Testis (tissue), 5 donors: ENCODE results near the gene PCBP2. TPM values are rescaled to one million over a fixed set of nuclear protein-coding genes. Genes with fewer than 3 reads are reported as not detected.
A peak's percentile ranks its signal among the peaks of the same experiment; 100 is the strongest.
"Not testable (repeated sequence)": the region's sequence is repeated elsewhere in the genome, so short reads cannot be mapped to it uniquely, and the experiment has no call there.

ENCODE experiments used
- DNase-seq: peaks from one replicate; pipeline ENCODE4 v3.0.0-alpha.2; 2019
- H3K27ac ChIP-seq, 2 donors: fragments of 200-600 bp; sonication (generic); one replicate each; pipeline ENCODE4 v1.5.1; 2019
- H3K27me3 ChIP-seq: fragments of 200-600 bp; sonication (generic); one replicate; pipeline ENCODE4 v1.5.1; 2019
- H3K36me3 ChIP-seq: fragments of 200-600 bp; sonication (generic); one replicate; pipeline ENCODE4 v1.5.1; 2017; ENCODE audit warnings: low read depth; ENCODE audit errors: missing control alignments
- H3K4me1 ChIP-seq: fragments of 200-600 bp; sonication (generic); one replicate; pipeline ENCODE4 v1.5.1; 2019
- H3K4me3 ChIP-seq, 2 donors: fragments of 200-600 bp; sonication (generic); one replicate each; pipeline ENCODE4 v1.5.1; 2017 to 2019
- H3K9me3 ChIP-seq: fragments of 200-600 bp; sonication (generic); one replicate; pipeline ENCODE4 v1.5.1; 2017
- POLR2A ChIP-seq: fragments of 450-650 bp; IDR thresholded peaks from one replicate; pipeline ENCODE4 v1.6.1; 2017; ENCODE audit warnings: antibody characterized with exemption, mild to moderate bottlenecking, moderate library complexity
- WGBS, 2 donors: methylation state at CpG; one replicate each; pipeline ENCODE4 v1.1.5; 2018; 5-methylcytosine and 5-hydroxymethylcytosine counted together
- intact Hi-C: fragments of 100-400 bp; cut with DNase I; formaldehyde crosslinking; loops from one replicate; pipeline ENCODE4 v1.15.1; 2023; ENCODE audit warnings: low total_unique reads
- long read RNA-seq, 2 donors: transcript quantifications; one replicate each; lab custom pipeline, GENCODE V29; 2026
- polyA plus RNA-seq: library from polyadenylated mRNA; stranded (reverse); fragments of 350-450 nt; fragmentation: Illumina TruSeq; extraction: RNeasy Lipid Tissue Mini Kit (QIAGEN cat#74804); gene quantifications from one replicate; pipeline ENCODE4 v1.2.3, GENCODE V29; 2014; ENCODE audit warnings: low read depth, low replicate concordance; ENCODE audit not compliant: insufficient read depth
- total RNA-seq, 2 donors: library from RNA; depleted of rRNA; stranded (reverse); fragments of >200 nt; gene quantifications; one replicate each; pipeline ENCODE4 v1.2.3, GENCODE V29; 2016
- TF ChIP-seq, protein P1 (sequence below), 3 experiments: fragments of 450-650 bp in 2 of 3; fragments of 200-600 bp in 1 of 3; sonication (generic) in 1 of 3; IDR thresholded peaks; one replicate each; pipeline ENCODE4 v1.5.1; 2016 to 2019; ENCODE audit warnings: antibody characterized with exemption in 3 of 3, mild to moderate bottlenecking in 2 of 3, moderate library complexity in 1 of 3

PCBP2 gene
- total RNA-seq (100 to 1,000 TPM; 553 to 632 TPM), polyA plus RNA-seq (1,065 TPM)
- long read RNA-seq, donor 1, transcript PCBP2-201 (14 exons, 1,730 nt) = minor isoform, 8 of 196 reads
- long read RNA-seq, donor 1, transcript PCBP2-202 (15 exons, 1,814 nt) = minor isoform, 14 of 196 reads
- long read RNA-seq, donor 1, transcript PCBP2-207 (15 exons, 1,457 nt) = major isoform, 19 of 196 reads
- long read RNA-seq, donor 1, transcript PCBP2-209 (3 exons, 1,696 nt) = minor isoform, 11 of 196 reads
- long read RNA-seq, donor 1, partial matches to known transcripts = 80 of 196 reads
- long read RNA-seq, donor 1, other reads (novel, unspliced or antisense) = 47 of 196 reads
- long read RNA-seq, donor 2, transcript PCBP2-207 (15 exons, 1,457 nt) = major isoform, 9 of 67 reads
- long read RNA-seq, donor 2, transcript PCBP2-209 (3 exons, 1,696 nt) = minor isoform, 7 of 67 reads
- long read RNA-seq, donor 2, partial matches to known transcripts = 26 of 67 reads
- long read RNA-seq, donor 2, other reads (novel, unspliced or antisense) = 14 of 67 reads

DNA sequence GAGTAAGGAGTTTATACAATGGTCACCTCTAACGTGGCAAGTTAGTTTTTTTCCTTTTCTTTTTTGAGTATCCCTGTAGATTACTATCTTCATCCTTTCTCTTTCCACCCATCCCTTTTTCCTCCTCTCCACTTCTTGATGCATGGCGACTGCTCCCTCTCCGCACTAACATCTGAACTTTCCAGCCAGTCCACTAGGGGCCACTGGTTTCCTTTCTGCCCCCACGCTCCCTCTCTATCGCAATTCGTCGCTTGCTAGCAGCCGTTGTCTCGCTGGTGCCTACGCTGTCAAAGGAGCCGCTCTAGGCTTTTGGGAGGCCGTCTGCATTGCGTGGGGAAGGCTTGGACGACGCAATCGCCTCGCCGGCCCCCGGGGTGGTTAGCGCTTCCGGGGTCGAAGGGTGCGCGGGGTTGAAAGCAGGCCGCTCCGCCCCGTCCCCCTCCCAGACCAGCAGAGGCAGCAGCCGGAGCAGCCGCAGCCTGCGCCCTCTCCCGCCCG is at the start of gene PCBP2:
TSS of gene PCBP2 (plus strand) at position 442 of the 498 bp plus-strand sequence. CDS start 2,699 bp downstream, outside the sequence.
- 0 to 1% methylated on average over 24 to 32 of the region's 32 CpGs for WGBS, 2 donors
- no peaks in the 10 kb centered on the region for H3K9me3 ChIP-seq
- peak within 1 kb of the TSS; percentile 91 to 95 for H3K4me3 ChIP-seq
- H3K27me3 ChIP-seq = no peaks in the 10 kb centered on the region
- peaks cover 19% of the 10 kb centered on the region for H3K4me1 ChIP-seq
- intact Hi-C loops = loop anchor here (10.0 kb wide), 1 partner anchor 53 kb away; the partner anchor contains the start of genes NPFF and TARBP2
- peak within 1 kb of the TSS; percentile 99 for H3K27ac ChIP-seq
- no peaks in the 10 kb centered on the region for H3K36me3 ChIP-seq
- DNase-seq = peak; percentile 99
- TF ChIP-seq, protein P1, sequence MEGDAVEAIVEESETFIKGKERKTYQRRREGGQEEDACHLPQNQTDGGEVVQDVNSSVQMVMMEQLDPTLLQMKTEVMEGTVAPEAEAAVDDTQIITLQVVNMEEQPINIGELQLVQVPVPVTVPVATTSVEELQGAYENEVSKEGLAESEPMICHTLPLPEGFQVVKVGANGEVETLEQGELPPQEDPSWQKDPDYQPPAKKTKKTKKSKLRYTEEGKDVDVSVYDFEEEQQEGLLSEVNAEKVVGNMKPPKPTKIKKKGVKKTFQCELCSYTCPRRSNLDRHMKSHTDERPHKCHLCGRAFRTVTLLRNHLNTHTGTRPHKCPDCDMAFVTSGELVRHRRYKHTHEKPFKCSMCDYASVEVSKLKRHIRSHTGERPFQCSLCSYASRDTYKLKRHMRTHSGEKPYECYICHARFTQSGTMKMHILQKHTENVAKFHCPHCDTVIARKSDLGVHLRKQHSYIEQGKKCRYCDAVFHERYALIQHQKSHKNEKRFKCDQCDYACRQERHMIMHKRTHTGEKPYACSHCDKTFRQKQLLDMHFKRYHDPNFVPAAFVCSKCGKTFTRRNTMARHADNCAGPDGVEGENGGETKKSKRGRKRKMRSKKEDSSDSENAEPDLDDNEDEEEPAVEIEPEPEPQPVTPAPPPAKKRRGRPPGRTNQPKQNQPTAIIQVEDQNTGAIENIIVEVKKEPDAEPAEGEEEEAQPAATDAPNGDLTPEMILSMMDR (IDR thresholded peaks at IDR 0.05) = peak; percentile 82 to 98 (median 97)
- no peak for TF ChIP-seq POLR2A

DNA sequence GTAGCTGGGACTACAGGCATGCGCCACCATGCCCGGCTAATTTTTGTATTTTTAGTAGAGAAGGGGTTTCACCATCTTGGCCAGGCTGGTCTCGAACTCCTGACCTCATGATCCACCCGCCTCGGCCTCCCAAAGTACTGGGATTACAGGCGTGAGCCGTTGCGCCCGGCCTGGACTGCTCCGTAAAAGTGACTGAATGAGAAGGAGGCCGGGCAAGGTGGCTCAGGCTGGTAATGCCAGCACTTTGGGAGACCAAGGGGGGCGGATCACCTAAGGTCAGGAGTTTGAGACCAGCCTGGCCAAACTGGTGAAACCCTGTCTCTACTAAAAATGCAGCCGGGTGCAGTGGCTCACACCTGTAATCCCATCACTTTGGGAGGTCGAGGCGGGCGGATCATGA is 49.6 kb upstream of the PCBP2 start:
- H3K4me3 ChIP-seq, H3K36me3 ChIP-seq, H3K27me3 ChIP-seq, DNase-seq, H3K27ac ChIP-seq, H3K9me3 ChIP-seq, intact Hi-C loops: not testable (repeated sequence)
- H3K4me1 ChIP-seq = peaks cover 25% of the 10 kb centered on the region
- WGBS, 2 donors = 91 to 94% methylated on average over 13 to 16 of the region's 16 CpGs

GRCh38 chr12:53402871-53403270 is 49.0 kb upstream of the PCBP2 start:
- peaks cover 21% of the 10 kb centered on the region for H3K4me1 ChIP-seq
- intact Hi-C loops = no loop called here
- no peak overlapping the region for H3K4me3 ChIP-seq
- no peaks in the 10 kb centered on the region for H3K36me3 ChIP-seq
- H3K27ac ChIP-seq = no peak overlapping the region
- no peaks in the 10 kb centered on the region for H3K27me3 ChIP-seq
- no peaks in the 10 kb centered on the region for H3K9me3 ChIP-seq
- DNase-seq = peak; percentile 81
- TF ChIP-seq, protein P1 (IDR thresholded peaks at IDR 0.05) = no peak
- TF ChIP-seq POLR2A = no peak
- 42 to 45% methylated on average over 7 of the region's 7 CpGs for WGBS, 2 donors

GRCh38 chr12:53410951-53411350 is 41.0 kb upstream of the PCBP2 start:
- H3K9me3 ChIP-seq = no peaks in the 10 kb centered on the region
- TF ChIP-seq, protein P1 (IDR thresholded peaks at IDR 0.05) = no peak
- no peak for TF ChIP-seq POLR2A
- no peak overlapping the region for H3K4me3 ChIP-seq
- DNase-seq = no peak
- no peak overlapping the region for H3K27ac ChIP-seq
- intact Hi-C loops = no loop called here
- WGBS, 2 donors = 97 to 99% methylated on average over 5 of the region's 5 CpGs
- no peaks in the 10 kb centered on the region for H3K36me3 ChIP-seq
- peaks cover 20% of the 10 kb centered on the region for H3K4me1 ChIP-seq
- H3K27me3 ChIP-seq = no peaks in the 10 kb centered on the region

GRCh38 chr12:53413485-53414204 is 38.3 kb upstream of the PCBP2 start:
- TF ChIP-seq, protein P1 (IDR thresholded peaks at IDR 0.05) = no peak
- TF ChIP-seq POLR2A = no peak
- Histone ChIP-seq H3K36me3 (no peaks in the 10 kb centered on the region), H3K9me3 (no peaks in the 10 kb centered on the region), H3K27ac (no peak overlapping the region), H3K27me3 (no peaks in the 10 kb centered on the region), H3K4me3 (no peak overlapping the region), H3K4me1 (peaks cover 20% of the 10 kb centered on the region)
- intact Hi-C loops = no loop called here
- 63 to 67% methylated on average over 3 of the region's 3 CpGs for WGBS, 2 donors
- no peak for DNase-seq
